Ectodermal cell (in vitro differentiated cells): ENCODE data around the gene FHIT.

Experiments
- H3K27ac ChIP-seq: 2 replicates; pipeline ENCODE4 v1.7.0; 2013; ENCODE audit warnings: mild to moderate bottlenecking, low read depth, low read length; ENCODE audit not compliant: insufficient read depth, poor library complexity, severe bottlenecking
- H3K27me3 ChIP-seq: 2 replicates; pipeline ENCODE4 v1.7.0; 2013; ENCODE audit warnings: mild to moderate bottlenecking, low read length; ENCODE audit not compliant: insufficient read depth, control insufficient read depth, poor library complexity, severe bottlenecking
- H3K36me3 ChIP-seq: one replicate; pipeline ENCODE4 v1.7.0; 2013; ENCODE audit warnings: low read length; ENCODE audit not compliant: control insufficient read depth, insufficient read depth
- H3K4me1 ChIP-seq: one replicate; pipeline ENCODE4 v1.7.0; 2013; ENCODE audit warnings: low read length; ENCODE audit not compliant: control insufficient read depth, insufficient read depth
- H3K4me3 ChIP-seq: 2 replicates; pipeline ENCODE4 v1.7.0; 2013; ENCODE audit warnings: low read depth, low read length, control low read depth; ENCODE audit not compliant: insufficient read depth
- H3K9me3 ChIP-seq: 2 replicates; pipeline ENCODE4 v1.7.0; 2013; ENCODE audit warnings: mild to moderate bottlenecking, low read length, moderate library complexity; ENCODE audit not compliant: control insufficient read depth
- WGBS, 2 experiments: methylation state at CpG; one replicate each; pipeline ENCODE4 v1.1.7; 2013; ENCODE audit warnings: missing lambda C conversion rate in 2 of 2; 5-methylcytosine and 5-hydroxymethylcytosine counted together

The FHIT gene

GRCh38 chr3:61092870-61093269, 158.4 kb downstream of the FHIT start:
- Histone ChIP-seq H3K36me3 (no peaks in the 10 kb centered on the region), H3K4me1 (no peaks in the 10 kb centered on the region), H3K27me3 (no peaks in the 10 kb centered on the region), H3K9me3 (no peaks in the 10 kb centered on the region), H3K27ac (no peak overlapping the region), H3K4me3 (no peak overlapping the region)
- 79 to 86% methylated on average over 4 of the region's 4 CpGs for WGBS, 2 experiments

- Histone ChIP-seq H3K27ac (no peak overlapping the region), H3K4me1 (peaks cover 5% of the 10 kb centered on the region), H3K4me3 (no peak overlapping the region), H3K27me3 (no peaks in the 10 kb centered on the region), H3K36me3 (no peaks in the 10 kb centered on the region), H3K9me3 (no peaks in the 10 kb centered on the region)
- 71 to 75% methylated on average over 5 to 6 of the region's 6 CpGs for WGBS, 2 experiments
Observed at GRCh38 chr3:61090389-61091169, 160.7 kb downstream of the FHIT start.

- whole genome bisulfite sequencing, 2 experiments = 90 to 100% methylated on average over 1 to 2 of the region's 2 CpGs
- Histone ChIP-seq H3K4me1 (peaks cover 5% of the 10 kb centered on the region), H3K4me3 (no peak overlapping the region), H3K36me3 (no peaks in the 10 kb centered on the region), H3K27me3 (no peaks in the 10 kb centered on the region), H3K9me3 (no peaks in the 10 kb centered on the region), H3K27ac (no peak overlapping the region)
Observed at GRCh38 chr3:61087465-61087864, 163.8 kb downstream of the FHIT start.

- Histone ChIP-seq H3K36me3 (no peaks in the 10 kb centered on the region), H3K4me3 (no peak overlapping the region), H3K27ac (peak overlapping the region; percentile 55), H3K9me3 (no peaks in the 10 kb centered on the region), H3K4me1 (peaks cover 32% of the 10 kb centered on the region), H3K27me3 (no peaks in the 10 kb centered on the region)
- 79 to 81% methylated on average over 3 of the region's 3 CpGs for WGBS, 2 experiments
Observed at GRCh38 chr3:61081554-61081953, 169.7 kb downstream of the FHIT start.

- peak overlapping the region; percentile 55 for H3K27ac ChIP-seq
- peaks cover 28% of the 10 kb centered on the region for H3K4me1 ChIP-seq
- no peaks in the 10 kb centered on the region for H3K9me3 ChIP-seq
- H3K36me3 ChIP-seq = no peaks in the 10 kb centered on the region
- no peak overlapping the region for H3K4me3 ChIP-seq
- 7 to 14% methylated on average over 5 of the region's 5 CpGs for WGBS, 2 experiments
- no peaks in the 10 kb centered on the region for H3K27me3 ChIP-seq
Observed at GRCh38 chr3:61080737-61081445, 170.4 kb downstream of the FHIT start.

GRCh38 chr3:61078048-61078752, 173.1 kb downstream of the FHIT start:
- Histone ChIP-seq H3K27me3 (no peaks in the 10 kb centered on the region), H3K36me3 (no peaks in the 10 kb centered on the region), H3K27ac (no peak overlapping the region), H3K9me3 (no peaks in the 10 kb centered on the region), H3K4me1 (peaks cover 41% of the 10 kb centered on the region), H3K4me3 (no peak overlapping the region)
- WGBS, 2 experiments = 85 to 86% methylated on average over 6 of the region's 6 CpGs

- H3K27ac ChIP-seq = peak overlapping the region; percentile 45
- H3K4me1 ChIP-seq = peaks cover 41% of the 10 kb centered on the region
- no CpG with 5 or more reads among the region's 1 CpG for WGBS, 2 experiments
- no peak overlapping the region for H3K4me3 ChIP-seq
- no peaks in the 10 kb centered on the region for H3K9me3 ChIP-seq
- no peaks in the 10 kb centered on the region for H3K36me3 ChIP-seq
- no peaks in the 10 kb centered on the region for H3K27me3 ChIP-seq
Observed at GRCh38 chr3:61077551-61077950, 173.7 kb downstream of the FHIT start.

- Histone ChIP-seq H3K4me1 (peaks cover 28% of the 10 kb centered on the region), H3K27me3 (no peaks in the 10 kb centered on the region), H3K9me3 (no peaks in the 10 kb centered on the region), H3K4me3 (no peak overlapping the region), H3K27ac (peak overlapping the region; percentile 33), H3K36me3 (no peaks in the 10 kb centered on the region)
- WGBS, 2 experiments = 20 to 34% methylated on average over 3 of the region's 3 CpGs
Observed at GRCh38 chr3:61074783-61075182, 176.5 kb downstream of the FHIT start.

- Histone ChIP-seq H3K27me3 (no peaks in the 10 kb centered on the region), H3K4me3 (no peak overlapping the region), H3K36me3 (no peaks in the 10 kb centered on the region), H3K9me3 (no peaks in the 10 kb centered on the region), H3K4me1 (peaks cover 21% of the 10 kb centered on the region), H3K27ac (no peak overlapping the region)
- WGBS, 2 experiments = 93 to 99% methylated on average over 4 of the region's 4 CpGs
Observed at GRCh38 chr3:61073566-61074165, 177.6 kb downstream of the FHIT start.

- 96 to 99% methylated on average over 4 of the region's 4 CpGs for WGBS, 2 experiments
- H3K4me3 ChIP-seq = no peak overlapping the region
- H3K27me3 ChIP-seq = no peaks in the 10 kb centered on the region
- no peaks in the 10 kb centered on the region for H3K4me1 ChIP-seq
- no peaks in the 10 kb centered on the region for H3K36me3 ChIP-seq
- no peaks in the 10 kb centered on the region for H3K9me3 ChIP-seq
- H3K27ac ChIP-seq = no peak overlapping the region
Observed at GRCh38 chr3:61068084-61068483, 183.2 kb downstream of the FHIT start.
